OCI-M1 (cell line): ENCODE results near the gene BACE1-AS.

Experiments
- DNase-seq: peaks from one replicate; lab custom pipeline; 2025; lab: John Stamatoyannopoulos, UW

Gene BACE1-AS

DNA sequence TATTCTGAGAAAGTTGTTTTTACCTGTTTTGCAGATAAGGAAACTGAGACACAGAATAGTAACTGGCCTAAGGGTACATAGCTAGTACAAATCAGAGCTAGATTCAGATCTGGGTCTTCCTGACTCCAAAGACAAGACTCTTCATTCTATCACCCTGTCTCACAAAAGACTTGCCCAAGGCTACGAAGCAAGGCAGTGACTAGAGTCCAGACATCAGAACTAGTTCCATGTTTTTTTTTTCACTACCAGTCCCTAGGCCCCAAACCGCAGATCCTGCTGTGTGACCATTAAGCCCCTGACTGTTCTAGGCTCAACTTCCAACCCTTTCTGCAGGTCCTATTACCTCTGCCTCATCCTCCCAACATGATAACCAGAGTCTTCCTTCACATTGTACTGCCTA lies 1.5 kb downstream of the BACE1-AS start:
- no peak for DNase-seq

DNA sequence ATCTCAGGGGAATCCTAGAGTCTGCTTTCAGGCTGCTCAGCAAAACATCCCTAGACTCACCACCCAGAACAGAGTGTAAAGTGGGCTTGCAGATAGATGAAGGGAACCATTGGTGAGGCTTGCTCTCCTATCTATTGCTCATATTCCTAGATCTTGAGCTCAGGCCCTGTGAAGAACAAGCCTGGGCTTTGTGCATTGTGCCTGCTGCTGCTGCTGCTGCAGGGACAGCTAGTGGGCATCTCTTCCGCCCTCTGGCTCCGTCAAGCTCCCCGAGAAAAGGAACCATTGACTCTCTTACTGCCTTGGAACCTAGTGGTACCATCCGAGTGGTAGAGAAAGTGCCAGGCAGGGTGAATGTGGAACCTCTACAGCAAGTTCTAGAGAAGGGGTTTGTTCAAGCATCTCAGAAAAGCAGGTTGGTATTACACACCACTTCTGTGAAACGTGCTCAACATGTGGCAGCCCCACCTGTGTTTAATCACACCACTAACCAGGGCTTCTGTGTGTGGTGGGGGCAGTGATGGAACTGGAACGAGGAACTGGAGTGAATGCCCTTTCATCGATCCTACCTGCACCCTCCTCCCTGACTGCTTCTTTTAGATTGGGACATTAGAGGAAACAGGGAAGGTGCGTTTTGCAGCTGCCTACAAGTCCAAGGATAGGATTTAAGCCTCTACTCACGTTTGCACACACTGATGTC lies 4.4 kb downstream of the BACE1-AS start:
- no peak for DNase-seq

- DNase-seq: no peak
Measured at GRCh38 chr11:117296881-117297280, 5.7 kb downstream of the BACE1-AS start.

DNA sequence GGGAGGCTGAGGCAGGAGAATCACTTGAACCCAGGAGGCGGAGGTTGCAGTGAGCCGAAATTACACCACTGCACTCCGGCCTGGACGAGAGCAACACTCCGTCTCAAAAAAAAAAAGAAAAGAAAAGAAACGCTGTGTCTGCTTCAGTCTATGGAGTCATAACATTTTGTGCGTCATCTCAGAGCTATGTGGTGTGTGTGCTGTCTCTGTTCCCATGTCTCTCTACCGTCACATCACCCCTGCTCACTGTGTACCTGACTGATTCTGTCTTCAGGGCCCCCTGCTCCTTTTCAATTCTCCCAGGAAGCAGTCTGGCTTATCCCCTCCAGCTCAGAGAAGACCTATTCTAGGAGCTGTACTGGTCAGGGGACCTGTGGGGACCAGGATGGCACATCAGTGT lies 7.0 kb downstream of the BACE1-AS start:
- DNase-seq: no peak

DNA sequence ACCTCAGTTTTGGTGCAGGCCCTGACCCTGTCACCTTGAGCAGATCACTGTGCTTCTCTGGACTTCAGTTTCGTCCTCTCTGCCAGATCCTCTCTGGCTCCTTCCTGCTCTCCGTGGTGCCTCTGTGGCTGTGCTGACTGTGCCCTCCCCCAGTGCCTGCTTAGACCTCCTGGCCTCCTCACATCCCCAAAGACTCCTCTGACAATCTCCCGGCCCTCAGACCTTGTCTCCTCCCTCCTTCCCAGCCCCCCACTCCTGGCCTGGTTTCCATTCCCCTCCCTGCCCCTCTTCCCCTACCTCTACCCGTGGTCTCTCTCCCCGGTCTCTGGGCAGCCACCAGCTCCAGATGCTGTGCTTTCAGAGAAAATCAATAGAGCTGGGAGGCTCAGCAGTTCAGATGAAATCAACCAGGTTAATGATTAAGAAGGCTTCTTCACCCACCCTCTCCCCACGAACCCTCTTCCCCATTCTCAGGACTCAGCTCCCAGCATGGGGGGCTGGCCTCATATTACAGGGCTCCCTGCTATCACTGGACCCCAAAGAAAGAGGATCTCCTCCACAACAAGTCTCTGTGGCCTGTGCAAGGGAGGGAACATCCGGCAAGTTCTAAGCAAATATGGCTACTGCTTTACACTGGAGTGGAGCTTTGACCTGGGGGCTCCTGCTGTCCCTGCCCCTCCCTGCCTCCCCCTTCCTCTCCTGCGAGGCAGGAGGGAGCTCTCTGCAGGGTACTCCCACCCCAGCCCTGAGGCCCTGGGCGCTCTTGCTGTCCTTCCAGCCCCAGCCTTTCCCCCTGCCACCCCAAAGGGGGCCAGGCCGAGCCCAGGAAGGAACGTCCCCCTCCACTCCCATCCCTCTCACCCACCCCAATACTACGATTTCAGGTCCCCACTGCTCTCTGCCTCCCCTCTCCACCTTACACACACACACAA lies 8.5 kb downstream of the BACE1-AS start:
- no peak for DNase-seq

DNA sequence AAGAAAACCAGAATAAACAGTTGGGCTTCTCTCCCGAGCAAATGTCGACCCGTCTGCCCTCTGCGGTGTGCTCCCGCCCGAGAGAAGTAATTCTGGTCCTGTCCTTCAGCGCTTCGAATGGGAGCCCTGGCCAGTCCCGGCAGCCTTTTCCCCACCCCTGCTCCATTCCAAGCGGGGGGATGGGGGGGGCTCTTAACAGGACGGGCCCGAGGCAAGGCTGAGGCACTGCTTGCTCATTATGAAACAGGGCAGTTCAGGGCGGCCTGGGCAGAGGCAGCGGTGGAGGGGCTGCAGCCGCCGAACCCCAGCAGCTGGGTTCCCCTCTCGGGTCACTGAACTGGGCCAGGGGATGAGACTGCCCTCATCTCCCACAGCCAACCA lies 9.1 kb downstream of the BACE1-AS start:
- no peak for DNase-seq

DNA sequence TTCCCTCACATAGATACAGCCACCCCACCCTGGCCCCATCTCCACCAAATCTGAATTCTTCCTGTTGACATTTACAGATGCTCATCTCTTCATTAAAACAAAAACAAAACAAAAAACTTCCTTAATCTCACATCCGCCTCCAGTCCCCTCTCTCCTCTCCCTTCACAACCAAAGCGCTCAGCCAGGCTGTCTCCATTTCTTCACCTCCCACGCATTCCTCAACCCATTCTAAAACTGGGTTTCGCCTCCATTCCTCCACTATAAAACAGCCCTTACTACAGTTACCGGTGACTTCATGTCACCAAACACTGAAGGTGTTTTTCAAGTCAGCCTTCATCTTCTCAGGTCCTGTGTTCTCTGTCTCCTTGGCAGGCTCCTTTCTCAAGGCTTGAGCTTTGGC lies 9.6 kb downstream of the BACE1-AS start:
- no peak for DNase-seq

DNA sequence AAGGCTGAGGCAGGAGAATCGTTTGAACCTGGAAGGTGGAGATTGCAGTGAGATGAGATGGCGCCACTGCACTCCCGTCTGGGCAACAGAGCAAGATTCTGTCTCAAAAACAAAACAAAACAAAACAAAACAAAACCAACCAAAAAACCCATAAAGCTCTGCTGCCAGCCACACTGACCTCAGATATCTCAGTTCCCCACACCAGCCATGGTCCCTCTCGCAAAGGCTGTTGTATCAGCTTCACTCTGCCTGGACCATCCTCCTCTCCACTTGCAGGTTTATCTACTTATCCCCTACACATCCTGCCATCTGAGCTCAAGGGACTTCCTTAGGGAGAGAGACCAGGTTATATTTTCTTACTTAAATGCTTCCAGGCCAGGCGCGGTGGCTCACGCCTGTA lies 11.1 kb downstream of the BACE1-AS start:
- DNase-seq: no peak

GRCh38 chr11:117303101-117303500 lies 12.0 kb downstream of the BACE1-AS start:
- no peak for DNase-seq

DNA sequence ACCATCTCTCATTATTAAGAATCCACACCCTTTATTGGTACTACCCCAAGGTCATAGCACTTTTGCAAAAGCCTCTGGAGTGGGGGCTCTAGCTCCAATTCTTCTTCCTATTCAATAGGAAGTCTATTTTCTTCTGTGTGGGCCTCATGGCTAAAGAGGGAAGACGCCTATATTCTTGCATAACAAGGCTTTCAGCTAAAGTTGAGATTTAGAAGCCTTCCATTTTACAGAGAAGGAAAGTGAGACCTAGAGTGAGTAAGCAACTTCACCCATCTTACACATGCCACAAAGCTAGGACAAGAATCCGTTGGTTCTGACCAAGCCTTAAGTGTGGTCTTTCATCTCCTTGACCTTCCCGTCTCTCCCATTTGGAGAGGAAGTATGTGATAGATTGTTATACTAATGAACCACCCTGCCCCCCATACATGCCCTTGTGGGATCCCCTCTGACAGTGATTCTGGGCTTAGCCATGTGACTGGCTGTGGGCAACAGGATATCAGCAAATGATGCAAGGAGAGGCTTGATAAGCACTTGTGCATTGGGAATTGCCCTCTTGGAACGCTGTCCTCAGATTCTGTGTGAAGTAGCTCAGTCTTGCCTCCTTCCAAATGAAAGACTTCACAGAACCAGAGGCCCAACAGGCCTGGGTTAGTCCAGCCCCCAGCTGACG lies 12.6 kb downstream of the BACE1-AS start:
- DNase-seq: peak; percentile 78

- DNase-seq: no peak
Measured at GRCh38 chr11:117305145-117305544, 14.0 kb downstream of the BACE1-AS start.

GRCh38 chr11:117309310-117309709 lies 18.2 kb downstream of the BACE1-AS start:
- DNase-seq: no peak

- no peak for DNase-seq
Measured at GRCh38 chr11:117313091-117313490, 21.9 kb downstream of the BACE1-AS start.

GRCh38 chr11:117313828-117314768 lies 23.0 kb downstream of the BACE1-AS start:
- DNase-seq: no peak

- DNase-seq: peak; percentile 71
Measured at GRCh38 chr11:117314840-117315239, 23.7 kb downstream of the BACE1-AS start.

GRCh38 chr11:117315285-117316196 lies 24.4 kb downstream of the BACE1-AS start:
- no peak for DNase-seq

DNA sequence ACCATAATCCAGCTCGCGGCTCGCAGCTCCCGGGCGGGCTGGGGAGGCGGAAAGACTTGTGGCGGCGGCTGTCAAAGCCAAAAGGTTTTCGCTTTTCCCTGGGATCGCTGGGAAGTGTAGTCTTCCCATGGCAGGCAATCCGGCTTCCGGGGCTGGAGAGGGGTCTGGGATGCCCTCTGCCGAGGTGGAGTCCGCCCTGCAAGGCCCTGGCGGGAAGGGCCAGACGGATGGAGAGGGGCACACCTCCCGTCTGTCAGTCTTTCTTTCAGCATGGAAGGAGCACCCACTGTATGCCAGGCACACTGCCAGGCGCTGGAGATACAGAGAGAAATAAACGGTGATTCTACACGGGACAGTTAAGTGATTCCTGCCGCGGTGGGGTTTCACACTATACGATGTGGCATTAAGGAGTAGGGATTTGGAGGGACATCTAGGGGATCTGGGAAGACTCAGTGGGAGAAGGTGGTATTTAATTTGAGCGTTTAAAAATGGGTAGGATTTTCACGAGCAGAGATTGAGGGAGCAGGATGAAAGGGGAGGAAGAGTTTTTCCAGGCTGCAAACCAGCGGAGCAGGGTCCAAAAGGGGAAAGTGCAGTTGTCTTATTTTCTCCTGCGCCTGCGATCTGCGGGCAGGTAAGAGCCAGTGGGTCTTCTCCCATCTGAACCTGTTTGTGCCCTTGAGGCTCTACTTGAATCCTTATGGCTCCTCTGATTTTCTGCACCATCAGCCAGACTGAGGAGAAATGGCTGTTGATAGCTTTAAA lies 25.2 kb downstream of the BACE1-AS start, which contains the start of gene BACE1:
BACE1 (minus strand) TSS at position 60 of the 765 bp plus-strand sequence. CDS start 461 bp downstream, outside the sequence.
- DNase-seq: peak; percentile 96

GRCh38 chr11:117318738-117319137 lies 27.6 kb downstream of the BACE1-AS start:
- DNase-seq: no peak

GRCh38 chr11:117319214-117319840 lies 28.2 kb downstream of the BACE1-AS start:
- DNase-seq: no peak
